ENCODE results near the gene PLCG1. TPM values are rescaled to one million over a fixed set of nuclear protein-coding genes. Genes with fewer than 3 reads are reported as not detected.

Gene PLCG1
- total and polyA plus RNA-seq, 7 donors = 16.0 to 43.1 (median 22.9) TPM

DNA sequence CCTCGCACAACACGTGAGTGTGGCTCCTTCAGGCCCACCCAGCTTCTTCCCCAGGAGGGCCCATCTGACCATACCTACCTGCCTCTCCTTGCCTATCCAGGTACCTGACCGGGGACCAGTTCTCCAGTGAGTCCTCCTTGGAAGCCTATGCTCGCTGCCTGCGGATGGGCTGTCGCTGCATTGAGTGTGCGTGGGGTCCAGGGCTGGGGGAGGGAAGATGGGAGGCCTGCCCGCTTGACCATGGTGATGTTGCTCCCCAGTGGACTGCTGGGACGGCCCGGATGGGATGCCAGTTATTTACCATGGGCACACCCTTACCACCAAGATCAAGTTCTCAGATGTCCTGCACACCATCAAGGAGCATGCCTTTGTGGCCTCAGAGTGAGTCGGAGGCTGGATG is 26.5 kb downstream of the PLCG1 start:
- Histone ChIP-seq H3K27ac (no peak overlapping the region), H3K27me3 (ENCODE audit: insufficient read depth in 3 of 3, low read length in 2 of 3) (no peaks in the 10 kb centered on the region), H3K36me3 (ENCODE audit: insufficient read depth in 1 of 2, low read depth in 1 of 2) (peaks cover 3 to 83% of the 10 kb centered on the region in 2 donors), H3K4me1 (no peaks in the 10 kb centered on the region), H3K9me3 (no peaks in the 10 kb centered on the region), H3K4me3 (no peak overlapping the region)
- ATAC-seq (no peak), DNase-seq (peak in 1 of 2 donors; percentile 42)
- intact Hi-C loops (cut with DNase I) = no loop called here
- WGBS, 3 donors = 94 to 96% (median 96%) methylated on average over 11 of the region's 11 CpGs
- TF ChIP-seq, protein P1, sequence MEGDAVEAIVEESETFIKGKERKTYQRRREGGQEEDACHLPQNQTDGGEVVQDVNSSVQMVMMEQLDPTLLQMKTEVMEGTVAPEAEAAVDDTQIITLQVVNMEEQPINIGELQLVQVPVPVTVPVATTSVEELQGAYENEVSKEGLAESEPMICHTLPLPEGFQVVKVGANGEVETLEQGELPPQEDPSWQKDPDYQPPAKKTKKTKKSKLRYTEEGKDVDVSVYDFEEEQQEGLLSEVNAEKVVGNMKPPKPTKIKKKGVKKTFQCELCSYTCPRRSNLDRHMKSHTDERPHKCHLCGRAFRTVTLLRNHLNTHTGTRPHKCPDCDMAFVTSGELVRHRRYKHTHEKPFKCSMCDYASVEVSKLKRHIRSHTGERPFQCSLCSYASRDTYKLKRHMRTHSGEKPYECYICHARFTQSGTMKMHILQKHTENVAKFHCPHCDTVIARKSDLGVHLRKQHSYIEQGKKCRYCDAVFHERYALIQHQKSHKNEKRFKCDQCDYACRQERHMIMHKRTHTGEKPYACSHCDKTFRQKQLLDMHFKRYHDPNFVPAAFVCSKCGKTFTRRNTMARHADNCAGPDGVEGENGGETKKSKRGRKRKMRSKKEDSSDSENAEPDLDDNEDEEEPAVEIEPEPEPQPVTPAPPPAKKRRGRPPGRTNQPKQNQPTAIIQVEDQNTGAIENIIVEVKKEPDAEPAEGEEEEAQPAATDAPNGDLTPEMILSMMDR (IDR thresholded peaks at IDR 0.05) = no peak

DNA sequence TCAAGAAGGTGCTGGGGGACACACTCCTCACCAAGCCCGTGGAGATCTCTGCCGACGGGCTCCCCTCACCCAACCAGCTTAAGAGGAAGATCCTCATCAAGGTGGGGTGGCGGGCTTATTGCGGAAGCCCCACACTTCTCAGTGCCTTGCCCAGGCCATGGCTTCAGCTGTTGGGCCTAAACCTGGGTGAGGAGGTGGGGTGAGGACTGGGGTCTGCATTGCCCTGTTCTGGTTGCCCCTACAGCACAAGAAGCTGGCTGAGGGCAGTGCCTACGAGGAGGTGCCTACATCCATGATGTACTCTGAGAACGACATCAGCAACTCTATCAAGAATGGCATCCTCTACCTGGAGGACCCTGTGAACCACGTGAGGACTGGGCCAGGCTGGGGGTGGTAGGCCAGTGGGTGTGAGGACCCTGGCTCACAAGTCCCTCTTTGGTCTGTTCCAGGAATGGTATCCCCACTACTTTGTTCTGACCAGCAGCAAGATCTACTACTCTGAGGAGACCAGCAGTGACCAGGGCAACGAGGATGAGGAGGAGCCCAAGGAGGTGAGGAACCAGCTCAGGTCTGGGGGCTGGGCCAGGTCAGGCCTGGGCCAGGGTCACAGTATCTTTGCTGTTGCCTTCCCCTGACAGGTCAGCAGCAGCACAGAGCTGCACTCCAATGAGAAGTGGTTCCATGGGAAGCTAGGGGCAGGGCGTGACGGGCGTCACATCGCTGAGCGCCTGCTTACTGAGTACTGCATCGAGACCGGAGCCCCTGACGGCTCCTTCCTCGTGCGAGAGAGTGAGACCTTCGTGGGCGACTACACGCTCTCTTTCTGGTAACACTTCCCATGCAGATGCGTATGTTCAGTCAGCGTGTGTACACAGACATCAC is 27.9 kb downstream of the PLCG1 start:
- peaks cover 7 to 88% of the 10 kb centered on the region in 2 donors for H3K36me3 ChIP-seq (ENCODE audit: insufficient read depth in 1 of 2, low read depth in 1 of 2)
- 89 to 90% (median 90%) methylated on average over 24 of the region's 24 CpGs for WGBS, 3 donors
- H3K27ac ChIP-seq = no peak overlapping the region
- H3K4me3 ChIP-seq = no peak overlapping the region
- no peaks in the 10 kb centered on the region for H3K4me1 ChIP-seq
- intact Hi-C loops (cut with DNase I) = no loop called here
- no peaks in the 10 kb centered on the region for H3K27me3 ChIP-seq (ENCODE audit: insufficient read depth in 3 of 3, low read length in 2 of 3)
- no peak for ATAC-seq
- peak in 1 of 2 donors; percentile 37 for DNase-seq
- TF ChIP-seq, protein P1 (IDR thresholded peaks at IDR 0.05) = no peak
- no peaks in the 10 kb centered on the region for H3K9me3 ChIP-seq

DNA sequence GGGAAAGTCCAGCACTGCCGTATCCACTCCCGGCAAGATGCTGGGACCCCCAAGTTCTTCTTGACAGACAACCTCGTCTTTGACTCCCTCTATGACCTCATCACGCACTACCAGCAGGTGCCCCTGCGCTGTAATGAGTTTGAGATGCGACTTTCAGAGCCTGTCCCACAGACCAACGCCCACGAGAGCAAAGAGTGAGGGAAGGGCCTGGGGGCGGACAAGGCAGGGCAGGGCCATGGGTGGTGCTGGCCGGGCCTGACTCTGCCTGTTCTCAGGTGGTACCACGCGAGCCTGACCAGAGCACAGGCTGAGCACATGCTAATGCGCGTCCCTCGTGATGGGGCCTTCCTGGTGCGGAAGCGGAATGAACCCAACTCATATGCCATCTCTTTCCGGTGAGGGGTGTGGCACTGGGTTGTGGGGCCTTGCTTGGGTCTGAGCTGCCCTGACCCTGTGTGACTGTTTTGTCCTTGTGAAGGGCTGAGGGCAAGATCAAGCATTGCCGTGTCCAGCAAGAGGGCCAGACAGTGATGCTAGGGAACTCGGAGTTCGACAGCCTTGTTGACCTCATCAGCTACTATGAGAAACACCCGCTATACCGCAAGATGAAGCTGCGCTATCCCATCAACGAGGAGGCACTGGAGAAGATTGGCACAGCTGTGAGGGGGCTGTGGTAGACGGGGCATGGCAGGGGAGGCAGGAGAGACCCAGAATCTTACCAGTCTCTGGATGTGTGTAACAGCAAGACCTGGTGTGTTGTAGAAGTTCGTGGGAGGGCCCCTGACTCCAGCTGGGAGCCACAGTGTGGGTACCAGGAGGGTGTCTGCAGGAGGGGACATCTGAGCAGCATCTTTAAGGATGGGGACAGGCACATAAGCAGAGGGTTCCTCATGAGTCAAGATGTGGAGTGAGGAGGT is 29.1 kb downstream of the PLCG1 start:
- no peaks in the 10 kb centered on the region for H3K4me1 ChIP-seq
- H3K36me3 ChIP-seq (ENCODE audit: insufficient read depth in 1 of 2, low read depth in 1 of 2) = peaks cover 7 to 93% of the 10 kb centered on the region in 2 donors
- intact Hi-C loops (cut with DNase I) = no loop called here
- no peaks in the 10 kb centered on the region for H3K9me3 ChIP-seq
- TF ChIP-seq, protein P1 (IDR thresholded peaks at IDR 0.05) = no peak
- WGBS, 3 donors = 88 to 93% (median 89%) methylated on average over 27 of the region's 27 CpGs
- no peak for ATAC-seq
- H3K4me3 ChIP-seq = no peak overlapping the region
- DNase-seq = peak; percentile 8 to 43
- no peaks in the 10 kb centered on the region for H3K27me3 ChIP-seq (ENCODE audit: insufficient read depth in 3 of 3, low read length in 2 of 3)
- H3K27ac ChIP-seq = no peak overlapping the region

DNA sequence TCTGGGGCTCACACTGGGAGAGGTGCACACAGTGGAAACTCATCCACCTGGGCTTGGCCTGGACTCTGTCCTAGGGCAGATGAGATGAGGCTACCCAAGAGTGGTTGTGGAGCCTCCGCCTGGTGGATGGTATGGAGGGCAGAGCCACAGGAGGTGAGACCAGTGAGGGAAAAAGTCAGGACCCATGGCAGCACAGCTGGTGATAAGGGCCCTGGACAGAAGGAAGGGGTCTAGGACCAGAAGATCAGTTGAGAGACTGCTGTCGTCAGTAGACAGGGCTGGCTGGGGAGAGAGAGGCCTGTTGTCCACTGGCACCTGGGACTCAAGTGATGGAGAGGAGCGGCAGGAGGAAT is 29.8 kb downstream of the PLCG1 start:
- intact Hi-C loops (cut with DNase I) = no loop called here

More for the DNA sequence above, 29.8 kb downstream of the PLCG1 start:
- Histone ChIP-seq H3K4me1 (no peaks in the 10 kb centered on the region), H3K9me3 (no peaks in the 10 kb centered on the region), H3K36me3 (ENCODE audit: insufficient read depth in 1 of 2, low read depth in 1 of 2) (peaks cover 7 to 99% of the 10 kb centered on the region in 2 donors), H3K27ac (no peak overlapping the region), H3K4me3 (no peak overlapping the region), H3K27me3 (ENCODE audit: insufficient read depth in 3 of 3, low read length in 2 of 3) (no peaks in the 10 kb centered on the region)
- DNase-seq (peak in 1 of 2 donors; percentile 6), ATAC-seq (no peak)
- 87 to 98% (median 88%) methylated on average over 3 of the region's 3 CpGs for WGBS, 3 donors
- TF ChIP-seq, protein P1 (IDR thresholded peaks at IDR 0.05) = no peak
